Measurements from ENCODE around the gene SETDB2. TPM values are rescaled to one million over a fixed set of nuclear protein-coding genes. Genes with fewer than 3 reads are reported as not detected.
A peak's percentile ranks its signal among the peaks of the same experiment; 100 is the strongest.
"Not testable (repeated sequence)": the region's sequence is repeated elsewhere in the genome, so short reads cannot be mapped to it uniquely, and the experiment has no call there.

SETDB2 gene
- total and polyA plus RNA-seq, 4 donors: 5.0 to 22.9 (median 8.6) TPM

DNA sequence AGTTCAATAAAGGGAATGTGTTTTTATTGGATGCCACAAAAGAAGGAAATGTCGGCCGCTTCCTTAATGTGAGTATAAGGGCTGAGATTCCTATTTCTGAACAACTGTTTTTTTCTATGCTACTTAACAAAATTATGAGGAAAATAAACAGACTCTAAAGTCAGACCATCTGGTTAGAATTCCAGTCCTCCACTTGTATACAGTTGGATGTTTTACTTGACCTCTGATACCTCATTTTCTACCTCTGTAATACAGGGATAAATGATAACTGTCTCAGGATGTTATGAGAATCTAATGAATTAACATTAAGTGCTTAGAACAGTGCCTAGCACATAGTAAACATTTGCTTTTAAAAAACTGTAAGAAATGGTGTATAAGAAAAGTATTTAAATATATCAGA, 44.5 kb downstream of the SETDB2 start:
- no peaks in the 10 kb centered on the region for H3K4me1 ChIP-seq (ENCODE audit: control insufficient read depth in 5 of 5, insufficient read depth in 5 of 5, low read length in 5 of 5)
- DNase-seq (no peak), ATAC-seq (ENCODE audit: insufficient read depth, low FRiP score) (no peak)
- no peak overlapping the region for H3K4me3 ChIP-seq
- H3K36me3 ChIP-seq (ENCODE audit: control insufficient read depth in 4 of 4, insufficient read depth in 4 of 4, low read length in 4 of 4): peaks cover 7 to 15% (median 10%) of the 10 kb centered on the region in 4 donors
- no peaks in the 10 kb centered on the region for H3K27me3 ChIP-seq (ENCODE audit: control insufficient read depth in 3 of 3, insufficient read depth in 3 of 3, low read length in 2 of 3)
- no peak overlapping the region for H3K27ac ChIP-seq (ENCODE audit: low read depth in 1 of 2, low read length in 1 of 2)
- H3K9ac ChIP-seq (ENCODE audit: insufficient read depth in 1 of 2, low read length in 2 of 2): no peak overlapping the region
- TF ChIP-seq, protein P1, sequence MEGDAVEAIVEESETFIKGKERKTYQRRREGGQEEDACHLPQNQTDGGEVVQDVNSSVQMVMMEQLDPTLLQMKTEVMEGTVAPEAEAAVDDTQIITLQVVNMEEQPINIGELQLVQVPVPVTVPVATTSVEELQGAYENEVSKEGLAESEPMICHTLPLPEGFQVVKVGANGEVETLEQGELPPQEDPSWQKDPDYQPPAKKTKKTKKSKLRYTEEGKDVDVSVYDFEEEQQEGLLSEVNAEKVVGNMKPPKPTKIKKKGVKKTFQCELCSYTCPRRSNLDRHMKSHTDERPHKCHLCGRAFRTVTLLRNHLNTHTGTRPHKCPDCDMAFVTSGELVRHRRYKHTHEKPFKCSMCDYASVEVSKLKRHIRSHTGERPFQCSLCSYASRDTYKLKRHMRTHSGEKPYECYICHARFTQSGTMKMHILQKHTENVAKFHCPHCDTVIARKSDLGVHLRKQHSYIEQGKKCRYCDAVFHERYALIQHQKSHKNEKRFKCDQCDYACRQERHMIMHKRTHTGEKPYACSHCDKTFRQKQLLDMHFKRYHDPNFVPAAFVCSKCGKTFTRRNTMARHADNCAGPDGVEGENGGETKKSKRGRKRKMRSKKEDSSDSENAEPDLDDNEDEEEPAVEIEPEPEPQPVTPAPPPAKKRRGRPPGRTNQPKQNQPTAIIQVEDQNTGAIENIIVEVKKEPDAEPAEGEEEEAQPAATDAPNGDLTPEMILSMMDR (IDR thresholded peaks at IDR 0.05; ENCODE audit: control extremely low read depth, extremely low read depth): no peak
- 89 to 91% methylated on average over 2 of the region's 2 CpGs for WGBS, 2 donors
- H3K9me3 ChIP-seq (ENCODE audit: control insufficient read depth in 4 of 4, insufficient read depth in 3 of 4, low read length in 3 of 4): no peaks in the 10 kb centered on the region

DNA sequence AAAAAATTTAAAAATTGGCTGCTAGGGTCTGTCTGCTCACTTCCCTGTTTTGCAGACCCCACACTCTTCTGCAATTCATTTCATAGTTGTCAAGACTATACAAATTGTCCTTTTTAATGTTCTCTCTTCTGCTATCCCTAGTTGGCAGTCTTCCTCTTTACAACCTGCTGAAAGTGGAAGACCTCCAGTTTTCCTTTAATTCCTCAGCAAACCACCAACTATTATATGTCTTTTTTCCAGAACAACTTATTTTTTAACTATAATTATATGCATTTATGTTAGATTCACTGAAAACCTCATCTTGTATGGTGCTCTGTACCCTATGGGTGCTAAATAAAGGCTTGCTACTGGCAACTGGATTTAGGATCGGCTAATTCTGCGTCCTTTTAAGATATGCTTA, 50.6 kb downstream of the SETDB2 start:
- H3K27ac ChIP-seq (ENCODE audit: low read depth in 1 of 2, low read length in 1 of 2): peak overlapping the region in 1 of 2 donors; percentile 68
- no peak overlapping the region for H3K4me3 ChIP-seq
- 60 to 75% methylated on average over 2 of the region's 2 CpGs for WGBS, 2 donors
- peak in 2 of 3 donors; percentile 8 to 18 for DNase-seq
- ATAC-seq (ENCODE audit: insufficient read depth, low FRiP score): no peak
- H3K36me3 ChIP-seq (ENCODE audit: control insufficient read depth in 4 of 4, insufficient read depth in 4 of 4, low read length in 4 of 4): peaks cover 0 to 6% (median 1%) of the 10 kb centered on the region in 4 donors
- H3K9ac ChIP-seq (ENCODE audit: insufficient read depth in 1 of 2, low read length in 2 of 2): peak overlapping the region; percentile 49 to 63
- TF ChIP-seq, protein P1 (IDR thresholded peaks at IDR 0.05; ENCODE audit: control extremely low read depth, extremely low read depth): no peak
- peaks cover 0 to 4% (median 0%) of the 10 kb centered on the region in 5 donors for H3K4me1 ChIP-seq (ENCODE audit: control insufficient read depth in 5 of 5, insufficient read depth in 5 of 5, low read length in 5 of 5)
- no peaks in the 10 kb centered on the region for H3K27me3 ChIP-seq (ENCODE audit: control insufficient read depth in 3 of 3, insufficient read depth in 3 of 3, low read length in 2 of 3)
- no peaks in the 10 kb centered on the region for H3K9me3 ChIP-seq (ENCODE audit: control insufficient read depth in 4 of 4, insufficient read depth in 3 of 4, low read length in 3 of 4)

DNA sequence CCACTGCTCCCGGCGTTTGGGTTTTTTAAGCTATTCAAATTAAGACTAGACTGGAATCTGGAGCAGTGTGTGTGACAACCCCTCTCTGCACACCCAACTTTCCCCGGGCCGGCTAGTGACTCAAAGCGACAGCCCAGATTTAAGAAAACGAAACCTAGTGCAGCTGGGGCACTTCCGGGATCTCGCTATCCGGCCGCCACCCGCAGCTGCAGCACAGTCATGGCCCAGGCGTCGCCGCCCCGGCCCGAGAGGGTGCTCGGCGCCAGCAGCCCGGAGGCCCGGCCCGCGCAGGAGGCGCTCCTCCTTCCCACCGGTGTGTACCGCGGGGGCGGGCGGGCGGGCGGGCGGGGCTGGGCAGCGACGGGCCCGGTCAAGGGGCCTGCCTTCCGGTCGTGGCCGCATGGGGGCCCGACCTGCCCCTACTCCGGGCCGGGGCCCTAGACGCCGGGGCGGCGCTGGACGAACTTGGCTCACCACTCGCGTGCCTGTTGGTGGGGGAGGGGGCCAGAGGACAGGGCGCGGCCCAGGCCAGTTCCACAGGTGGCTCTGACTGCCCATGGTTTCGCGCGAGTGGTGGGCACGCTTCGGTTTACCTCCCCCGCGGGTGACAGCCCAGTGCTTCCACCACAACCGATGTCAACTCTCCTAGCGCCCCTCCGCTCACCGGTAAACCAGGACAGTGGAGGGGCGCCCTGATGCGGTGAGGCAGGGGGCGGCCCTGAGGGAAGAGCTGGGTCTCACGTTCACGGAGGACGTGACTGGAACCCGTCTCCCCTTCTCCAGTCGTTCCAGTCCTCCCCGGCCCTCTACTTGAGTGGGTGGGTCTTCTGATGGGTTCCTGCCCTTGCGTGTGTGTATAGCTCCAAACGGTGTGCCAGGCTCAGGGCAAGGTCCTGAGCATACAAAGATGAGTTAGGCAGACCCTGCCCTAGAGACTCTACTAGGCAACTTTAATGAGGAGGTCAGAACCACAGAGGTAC, 52.0 kb downstream of the SETDB2 start, which contains the start of gene PHF11:
PHF11 (plus strand) TSS at position 171 of the 980 bp plus-strand sequence; CDS start at position 220, 49 bp downstream.
- Histone ChIP-seq H3K9me3 (ENCODE audit: control insufficient read depth in 4 of 4, insufficient read depth in 3 of 4, low read length in 3 of 4) (no peaks in the 10 kb centered on the region), H3K4me1 (ENCODE audit: control insufficient read depth in 5 of 5, insufficient read depth in 5 of 5, low read length in 5 of 5) (peaks cover 0 to 4% (median 0%) of the 10 kb centered on the region in 5 donors), H3K9ac (ENCODE audit: insufficient read depth in 1 of 2, low read length in 2 of 2) (peak within 1 kb of the TSS; percentile 63 to 95)

DNA sequence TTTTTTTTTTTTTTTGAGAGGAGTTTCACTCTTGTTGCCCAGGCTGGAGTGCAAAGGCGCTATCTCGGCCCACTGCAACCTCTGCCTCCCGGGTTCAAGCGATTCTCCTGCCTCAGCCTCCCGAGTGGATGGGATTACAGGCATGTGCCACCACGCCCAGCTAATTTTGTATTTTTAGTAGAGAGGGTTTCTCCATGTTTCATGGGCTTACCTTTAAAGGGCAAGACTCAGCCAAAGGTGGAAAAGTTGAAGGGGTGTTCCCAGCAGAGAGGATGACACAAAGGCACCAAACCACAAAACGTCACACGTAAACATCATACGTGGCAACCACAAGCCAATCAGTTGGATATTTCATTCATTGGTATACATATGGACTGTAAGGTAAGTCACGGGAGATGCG, 52.8 kb downstream of the SETDB2 start:
- ATAC-seq (ENCODE audit: insufficient read depth, low FRiP score); H3K27me3 ChIP-seq (ENCODE audit: control insufficient read depth in 3 of 3, insufficient read depth in 3 of 3, low read length in 2 of 3); H3K4me1 ChIP-seq (ENCODE audit: control insufficient read depth in 5 of 5, insufficient read depth in 5 of 5, low read length in 5 of 5); H3K9me3 ChIP-seq (ENCODE audit: control insufficient read depth in 4 of 4, insufficient read depth in 3 of 4, low read length in 3 of 4); H3K9ac ChIP-seq (ENCODE audit: insufficient read depth in 1 of 2, low read length in 2 of 2); H3K4me3 ChIP-seq: not testable (repeated sequence)
- H3K27ac ChIP-seq (ENCODE audit: low read depth in 1 of 2, low read length in 1 of 2): peak overlapping the region in 1 of 2 donors; percentile 60
- peaks cover 0 to 10% (median 1%) of the 10 kb centered on the region in 4 donors for H3K36me3 ChIP-seq (ENCODE audit: control insufficient read depth in 4 of 4, insufficient read depth in 4 of 4, low read length in 4 of 4)
- peak in 1 of 3 donors; percentile 5 for DNase-seq
- WGBS, 2 donors: 77% methylated on average over 11 of the region's 11 CpGs

More for the DNA sequence above, 52.0 kb downstream of the SETDB2 start, which contains the start of gene PHF11:
- DNase-seq (peak; percentile 82 to 87 (median 87)), ATAC-seq (ENCODE audit: insufficient read depth, low FRiP score) (peak; percentile 87)
- WGBS, 2 donors: 3% methylated on average over 58 to 71 of the region's 71 CpGs
- H3K4me3 ChIP-seq: peak within 1 kb of the TSS; percentile 67
- H3K27me3 ChIP-seq (ENCODE audit: control insufficient read depth in 3 of 3, insufficient read depth in 3 of 3, low read length in 2 of 3): no peaks in the 10 kb centered on the region
- H3K27ac ChIP-seq (ENCODE audit: low read depth in 1 of 2, low read length in 1 of 2): peak within 1 kb of the TSS; percentile 68 to 98
- H3K36me3 ChIP-seq (ENCODE audit: control insufficient read depth in 4 of 4, insufficient read depth in 4 of 4, low read length in 4 of 4): peaks cover 0 to 10% (median 1%) of the 10 kb centered on the region in 4 donors
- TF ChIP-seq, protein P1 (IDR thresholded peaks at IDR 0.05; ENCODE audit: control extremely low read depth, extremely low read depth): no peak
